ENCODE data around the gene TTLL11.

- TF ChIP-seq CTCF (IDR thresholded peaks at IDR 0.05), result no peak
- TF ChIP-seq POLR2A (IDR thresholded peaks at IDR 0.05), result no peak
Observed at GRCh38 chr9:122053064-122053463, 40.0 kb downstream of the TTLL11 start.

Data from uterus (tissue), 2 donors.